GM19043 (cell line): Measurements from ENCODE around the gene NTN1.

Experiments used
- ATAC-seq: cut with Tn5 transposase; IDR thresholded peaks from one replicate; pipeline ENCODE4 v1.9.1; 2021; ENCODE audit warnings: low read depth; ENCODE audit not compliant: unreplicated experiment

Gene NTN1

GRCh38 chr17:9004961-9005285 lies 16.4 kb upstream of the NTN1 start:
- no peak for ATAC-seq

DNA sequence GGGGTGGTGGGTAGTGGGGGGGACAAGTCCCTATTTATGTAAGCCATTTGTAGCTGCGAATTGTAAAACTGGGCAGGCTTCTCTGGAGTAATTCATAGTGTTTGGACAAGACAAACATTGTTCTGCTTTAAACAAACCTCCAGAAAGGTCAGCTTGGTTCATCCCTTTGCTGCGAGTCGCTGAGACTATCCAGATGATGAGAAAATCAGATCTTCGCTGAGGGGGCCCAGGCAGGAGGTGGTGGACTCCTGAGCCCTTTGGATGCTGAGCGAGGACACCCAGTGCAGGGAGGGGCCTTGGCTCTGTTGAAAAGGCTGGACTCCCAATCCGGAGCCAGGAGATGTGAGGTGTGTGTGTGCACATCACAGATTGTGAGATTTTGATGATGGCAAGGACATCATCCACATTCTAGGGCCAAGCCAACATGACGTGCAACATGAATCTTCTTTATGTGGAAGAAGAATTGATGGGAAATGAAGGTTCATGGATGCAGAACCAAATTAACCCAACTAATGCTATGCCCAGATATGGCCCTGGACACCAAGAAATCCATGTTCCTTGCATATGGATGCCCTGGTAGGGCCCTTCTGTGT lies 15.0 kb upstream of the NTN1 start:
- ATAC-seq: no peak

DNA sequence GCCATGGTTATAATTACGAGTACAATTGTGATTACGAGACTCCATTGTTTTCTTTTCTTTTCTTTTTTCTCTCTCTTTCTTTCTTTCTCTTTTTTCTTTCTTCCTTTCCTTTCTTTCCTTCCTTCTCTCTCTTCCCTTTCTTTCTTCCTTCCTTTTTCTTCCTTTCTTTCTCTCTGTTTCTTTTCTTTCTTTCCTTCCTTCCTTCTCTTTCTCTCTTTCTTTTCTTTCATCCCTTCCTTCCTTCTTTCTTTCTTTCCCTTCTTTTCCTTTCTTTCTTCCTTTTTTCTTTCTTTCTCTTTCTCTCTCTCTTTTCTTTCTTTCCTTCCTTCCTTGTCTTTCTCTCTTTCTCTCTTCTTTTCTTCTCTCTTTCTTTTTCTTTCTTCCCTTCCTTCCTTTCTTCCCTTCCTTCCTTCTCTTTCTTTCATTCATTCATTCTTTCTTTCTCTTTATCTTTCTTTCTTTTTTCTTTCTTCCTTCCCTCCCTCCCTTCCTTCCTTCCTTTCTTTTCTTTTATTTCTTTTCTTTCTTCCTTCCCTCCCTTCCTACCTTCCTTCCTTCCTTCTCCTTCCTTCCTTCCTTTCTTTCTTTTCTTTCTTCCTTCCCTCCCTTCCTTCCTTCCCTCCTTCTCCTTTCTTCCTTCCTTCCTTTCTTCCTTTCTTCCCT lies 14.1 kb upstream of the NTN1 start:
- no peak for ATAC-seq

DNA sequence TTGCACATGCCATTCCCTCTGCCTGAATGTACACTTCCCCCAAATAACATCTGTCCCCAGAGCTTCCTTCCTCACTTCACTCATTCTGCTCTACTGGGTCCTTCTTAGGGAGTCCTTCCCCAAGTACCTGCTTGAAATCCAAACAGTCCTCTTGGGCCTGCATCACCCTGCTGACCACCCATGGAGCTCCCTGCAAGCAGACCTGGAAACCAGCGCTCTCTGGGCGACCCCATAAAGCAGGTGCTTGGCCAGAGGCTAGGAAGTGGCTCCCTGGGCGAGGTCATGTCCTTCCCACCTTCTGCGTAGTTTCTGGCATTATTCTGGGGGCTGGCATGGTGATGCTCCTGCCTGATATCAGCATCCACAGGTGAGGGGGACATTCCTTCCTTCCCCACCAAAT lies 12.2 kb upstream of the NTN1 start:
- ATAC-seq: no peak

- no peak for ATAC-seq
Measured at GRCh38 chr17:9009737-9010136, 11.6 kb upstream of the NTN1 start.

DNA sequence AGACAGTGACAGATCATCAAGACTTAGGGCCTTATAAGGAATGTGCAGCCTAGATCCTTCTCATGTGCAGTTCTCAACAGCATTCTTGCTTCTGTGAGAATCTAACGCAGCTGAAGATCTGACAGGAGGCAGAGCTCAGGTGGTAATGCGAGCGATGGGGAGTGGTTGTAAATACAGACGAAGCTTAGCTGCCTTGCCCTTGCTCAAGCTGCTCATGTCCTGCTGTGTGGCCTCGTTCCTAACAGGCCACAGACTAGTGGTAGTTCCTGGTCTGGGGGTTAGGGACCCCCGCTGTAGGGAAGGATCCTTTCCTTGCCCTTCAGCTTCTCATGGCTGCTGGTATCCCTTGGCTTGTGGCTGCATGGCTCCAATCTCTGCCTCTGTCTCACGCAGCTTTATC lies 10.3 kb upstream of the NTN1 start:
- no peak for ATAC-seq

- ATAC-seq: no peak
Measured at GRCh38 chr17:9016941-9017552, 4.3 kb upstream of the NTN1 start.

DNA sequence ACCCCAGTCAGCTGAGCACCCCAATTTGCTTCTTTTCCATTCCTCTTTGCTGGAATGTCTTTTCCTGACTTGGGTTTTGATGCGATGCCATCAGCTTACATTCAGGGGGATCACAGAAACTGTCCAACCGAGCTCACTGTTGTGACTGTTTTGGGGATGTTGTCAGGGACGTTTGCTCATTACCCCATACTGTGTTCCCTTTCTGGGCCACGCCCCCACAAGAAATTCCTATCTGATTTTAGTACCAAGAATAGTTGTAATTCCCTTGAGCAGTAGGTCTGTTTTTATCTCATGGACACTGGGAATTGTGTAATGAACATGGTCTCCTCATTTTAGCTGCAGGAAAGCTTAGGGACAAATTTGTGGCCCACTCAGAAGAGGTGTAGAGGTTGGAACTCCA lies 2.6 kb upstream of the NTN1 start:
- ATAC-seq: no peak

DNA sequence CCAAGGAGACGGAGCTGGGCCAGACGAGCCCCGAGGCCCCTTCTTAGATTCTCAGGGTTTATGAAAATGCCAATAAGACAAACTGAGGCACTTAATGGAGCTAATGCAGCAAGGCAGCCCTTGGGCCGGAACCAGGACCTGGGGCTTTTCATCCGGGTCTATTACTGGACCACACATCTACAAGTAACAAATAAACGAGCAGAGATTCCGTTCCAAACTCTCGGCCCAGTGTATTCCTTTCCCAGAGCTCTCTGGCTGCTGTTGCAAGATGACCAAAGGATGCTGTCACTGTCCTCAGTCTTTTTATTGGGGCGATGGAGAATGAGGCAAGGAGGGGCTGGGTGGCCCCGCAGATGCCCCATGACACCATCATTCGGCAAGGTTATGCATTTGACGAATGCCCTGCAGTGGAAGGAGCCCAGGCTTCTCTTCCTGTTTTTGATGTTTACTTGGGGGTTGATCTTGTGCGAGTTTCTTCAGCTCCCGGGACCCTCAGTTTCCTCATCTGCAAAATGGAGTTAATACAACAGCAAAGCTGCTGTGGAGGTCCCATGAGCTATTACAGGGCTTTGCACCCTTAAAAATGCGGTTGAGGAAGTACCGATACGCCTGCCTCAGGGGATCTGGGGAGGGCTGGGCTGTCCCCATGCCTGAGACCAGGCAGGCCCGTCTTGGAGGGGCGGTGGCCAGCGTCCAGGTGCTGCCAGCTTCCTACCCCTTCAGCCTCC lies 1.1 kb upstream of the NTN1 start:
- no peak for ATAC-seq

DNA sequence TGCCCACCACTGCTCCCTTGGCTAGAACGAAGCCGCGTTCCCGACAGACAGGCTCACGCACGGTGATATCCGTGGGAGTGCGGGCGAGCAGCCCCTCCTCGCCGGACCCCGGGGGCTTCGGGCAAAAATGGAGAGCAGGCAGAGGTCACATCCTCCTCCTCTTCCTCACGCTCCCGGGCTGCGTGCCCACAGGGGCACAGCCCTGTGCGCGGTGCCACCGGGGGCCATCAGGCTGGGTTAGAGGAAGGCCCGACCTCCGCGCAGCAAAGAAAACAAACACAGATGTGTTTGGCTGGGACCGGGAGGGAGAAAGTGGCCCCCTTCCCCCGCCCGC lies 519 bp upstream of the NTN1 start:
- ATAC-seq: no peak

DNA sequence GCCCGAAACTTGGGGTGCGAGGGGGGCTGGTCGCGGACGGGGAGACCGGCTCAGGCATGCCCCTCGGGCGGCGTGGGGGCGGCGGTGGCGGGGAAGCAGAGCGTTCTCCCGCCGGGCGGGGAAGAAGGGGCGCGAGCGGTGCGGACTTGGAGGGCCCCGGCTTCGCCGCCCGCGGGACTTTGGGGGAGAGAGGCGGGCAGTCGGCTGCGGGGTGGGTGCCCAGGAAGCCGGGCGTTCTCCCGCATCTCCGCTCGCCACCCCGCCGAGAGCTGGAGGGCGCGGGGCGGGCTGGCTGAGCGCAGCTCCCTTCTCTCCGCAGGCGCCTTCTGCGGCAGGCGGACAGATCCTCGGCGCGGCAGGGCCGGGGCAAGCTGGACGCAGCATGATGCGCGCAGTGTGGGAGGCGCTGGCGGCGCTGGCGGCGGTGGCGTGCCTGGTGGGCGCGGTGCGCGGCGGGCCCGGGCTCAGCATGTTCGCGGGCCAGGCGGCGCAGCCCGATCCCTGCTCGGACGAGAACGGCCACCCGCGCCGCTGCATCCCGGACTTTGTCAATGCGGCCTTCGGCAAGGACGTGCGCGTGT lies 772 bp downstream of the NTN1 start:
- ATAC-seq: no peak

DNA sequence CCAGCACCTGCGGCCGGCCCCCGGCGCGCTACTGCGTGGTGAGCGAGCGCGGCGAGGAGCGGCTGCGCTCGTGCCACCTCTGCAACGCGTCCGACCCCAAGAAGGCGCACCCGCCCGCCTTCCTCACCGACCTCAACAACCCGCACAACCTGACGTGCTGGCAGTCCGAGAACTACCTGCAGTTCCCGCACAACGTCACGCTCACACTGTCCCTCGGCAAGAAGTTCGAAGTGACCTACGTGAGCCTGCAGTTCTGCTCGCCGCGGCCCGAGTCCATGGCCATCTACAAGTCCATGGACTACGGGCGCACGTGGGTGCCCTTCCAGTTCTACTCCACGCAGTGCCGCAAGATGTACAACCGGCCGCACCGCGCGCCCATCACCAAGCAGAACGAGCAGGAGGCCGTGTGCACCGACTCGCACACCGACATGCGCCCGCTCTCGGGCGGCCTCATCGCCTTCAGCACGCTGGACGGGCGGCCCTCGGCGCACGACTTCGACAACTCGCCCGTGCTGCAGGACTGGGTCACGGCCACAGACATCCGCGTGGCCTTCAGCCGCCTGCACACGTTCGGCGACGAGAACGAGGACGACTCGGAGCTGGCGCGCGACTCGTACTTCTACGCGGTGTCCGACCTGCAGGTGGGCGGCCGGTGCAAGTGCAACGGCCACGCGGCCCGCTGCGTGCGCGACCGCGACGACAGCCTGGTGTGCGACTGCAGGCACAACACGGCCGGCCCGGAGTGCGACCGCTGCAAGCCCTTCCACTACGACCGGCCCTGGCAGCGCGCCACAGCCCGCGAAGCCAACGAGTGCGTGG lies 1.5 kb downstream of the NTN1 start:
- no peak for ATAC-seq

DNA sequence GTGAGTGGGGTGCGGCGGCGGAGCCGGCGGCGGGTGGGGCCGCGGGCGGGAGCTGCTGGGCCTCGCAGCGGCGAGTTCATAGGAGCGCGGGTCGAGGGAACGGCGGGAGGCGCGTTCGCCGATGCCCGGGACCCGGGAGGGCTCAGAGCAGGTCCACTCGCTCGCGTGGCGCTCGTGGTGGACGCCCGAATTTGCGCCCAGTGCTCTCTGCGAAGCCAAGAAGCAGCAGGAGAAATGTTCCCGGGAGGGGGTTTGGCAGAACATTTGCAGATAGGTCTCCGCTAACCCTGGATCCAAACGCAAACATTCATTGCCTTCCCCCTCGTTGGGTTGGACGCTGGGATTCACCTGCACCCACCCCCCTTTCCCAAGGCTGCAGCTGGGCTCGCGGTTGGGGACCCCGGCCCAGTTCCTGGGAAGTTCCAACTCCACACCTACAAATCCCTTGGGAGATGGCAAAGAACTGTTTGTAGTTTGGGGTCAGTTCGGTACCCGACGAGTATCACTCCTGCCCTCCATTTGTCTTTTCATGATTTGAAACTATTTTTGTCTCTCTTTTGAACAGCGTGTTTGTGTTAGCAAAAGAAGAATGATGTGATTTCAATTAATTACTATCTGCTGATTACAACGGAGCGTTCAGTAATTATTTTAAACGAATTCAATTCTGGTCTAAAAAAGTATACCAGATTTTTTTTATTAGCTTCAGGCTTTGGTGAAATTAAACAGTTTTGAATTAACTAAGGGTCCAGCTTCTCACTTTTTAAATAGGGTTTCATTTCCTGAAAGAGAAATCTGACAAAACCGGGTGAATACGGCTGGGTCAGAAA lies 2.3 kb downstream of the NTN1 start:
- ATAC-seq: no peak

DNA sequence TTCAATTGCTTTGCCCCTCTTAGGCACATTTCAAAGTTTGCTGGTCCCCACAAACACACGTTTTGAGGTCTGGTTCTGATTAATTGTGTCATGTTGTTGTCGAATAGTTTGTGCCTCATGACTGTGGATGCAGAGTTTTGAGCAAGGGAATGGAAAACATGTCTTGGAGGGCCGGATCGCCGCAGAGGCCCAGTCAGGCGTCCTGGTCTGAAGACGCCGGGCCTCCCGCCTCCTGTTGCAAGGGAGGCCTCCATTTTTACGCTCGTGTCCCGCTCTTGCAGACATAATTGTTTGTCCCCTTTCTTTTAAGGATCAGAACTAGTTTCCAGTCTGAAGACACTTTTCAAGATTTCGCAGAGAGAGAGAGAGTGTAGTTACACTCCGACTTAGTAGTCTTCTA lies 3.2 kb downstream of the NTN1 start:
- no peak for ATAC-seq

- no peak for ATAC-seq
Measured at GRCh38 chr17:9026741-9027140, 5.4 kb downstream of the NTN1 start.

GRCh38 chr17:9028202-9028987 lies 7.1 kb downstream of the NTN1 start:
- ATAC-seq: no peak

GRCh38 chr17:9028988-9029570 lies 7.8 kb downstream of the NTN1 start:
- no peak for ATAC-seq

DNA sequence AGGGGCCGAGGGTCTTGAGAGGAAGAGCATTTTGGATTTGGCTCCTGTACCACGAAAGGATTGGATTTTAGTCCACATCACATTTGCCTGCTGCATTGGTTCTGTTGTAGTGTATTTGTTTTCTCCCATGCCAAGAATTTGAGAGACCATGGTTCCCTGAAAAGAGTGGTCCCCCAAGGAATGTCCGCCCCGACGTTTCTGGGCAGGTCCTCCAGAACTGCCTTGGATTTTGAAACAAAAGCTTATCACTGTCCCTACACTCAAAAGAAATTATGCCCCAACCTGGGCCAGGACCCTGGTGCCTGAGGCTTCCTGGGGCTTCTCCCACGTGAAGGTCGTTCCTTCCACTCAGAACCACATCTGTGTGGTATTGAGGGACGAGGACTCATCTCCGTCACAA lies 10.8 kb downstream of the NTN1 start:
- ATAC-seq: no peak

- ATAC-seq: no peak
Measured at GRCh38 chr17:9032583-9032982, 11.3 kb downstream of the NTN1 start.
